ENCODE measurements around the gene TMC1. TPM values are rescaled to one million over a fixed set of nuclear protein-coding genes. Genes with fewer than 3 reads are reported as not detected.

TMC1 gene
- total RNA-seq, 2 experiments from 2014 or later = not detected

Other genes with a start within 250 kb of the TMC1 start
- 10 to 100 TPM; 83.3 to 83.7 TPM for gene ZFAND5, start 156.4 kb upstream of the TMC1 start, total RNA-seq